OCI-LY7 (cell line): Measurements from ENCODE around the gene GPR42. TPM values are rescaled to one million over a fixed set of nuclear protein-coding genes. Genes with fewer than 3 reads are reported as not detected.

ENCODE experiments used
- BruUV-seq: library from RNA; stranded (reverse); fragments of 400-500 nt; replicated peaks from 2 replicates; lab custom pipeline; 2021; lab: Mats Ljungman, UMichigan
- CTCF ChIA-PET: fragments of 300-600 bp; sonication (Branson Sonifier 250); formaldehyde crosslinking; loops from one replicate; lab custom pipeline; 2022; ENCODE audit warnings: antibody characterized with exemption; ENCODE audit not compliant: unreplicated experiment; lab: Charles Lee
- POLR2A ChIA-PET: fragments of 300-600 bp; sonication (Branson Sonifier 250); formaldehyde crosslinking; loops from one replicate; lab custom pipeline; 2022; ENCODE audit warnings: antibody characterized with exemption; lab: Charles Lee
- DNase-seq: peaks from one replicate; pipeline ENCODE4 v3.0.0-alpha.2; 2015; ENCODE audit warnings: low spot score
- H2AFZ ChIP-seq: fragments of 200-600 bp; sonication (generic), shearing (Covaris generic); 2 replicates; pipeline ENCODE4 v1.6.1; 2014; ENCODE audit warnings: mild to moderate bottlenecking, antibody characterized with exemption, low read length, moderate library complexity
- H3K27ac ChIP-seq: fragments of 200-600 bp; sonication (generic); 2 replicates; pipeline ENCODE4 v1.5.1; 2014; ENCODE audit warnings: mixed run types, low read depth, mild to moderate bottlenecking, moderate library complexity, low read length, inconsistent platforms; ENCODE audit not compliant: poor library complexity, severe bottlenecking
- H3K36me3 ChIP-seq: fragments of 200-600 bp; sonication (generic); 2 replicates; pipeline ENCODE4 v1.6.1; 2014; ENCODE audit warnings: mild to moderate bottlenecking, antibody characterized with exemption, low read length, moderate library complexity, mixed read lengths; ENCODE audit not compliant: insufficient read depth
- H3K4me1 ChIP-seq: fragments of 200-600 bp; sonication (generic); 2 replicates; pipeline ENCODE4 v1.5.1; 2014; ENCODE audit warnings: mild to moderate bottlenecking, low read length; ENCODE audit not compliant: insufficient read depth, poor library complexity, severe bottlenecking
- H3K4me2 ChIP-seq: fragments of 200-600 bp; sonication (generic); 2 replicates; pipeline ENCODE4 v1.6.1; 2014; ENCODE audit warnings: mild to moderate bottlenecking, low read length
- H3K4me3 ChIP-seq: fragments of 200-600 bp; sonication (generic); 2 replicates; pipeline ENCODE4 v1.5.1; 2014; ENCODE audit warnings: mild to moderate bottlenecking, low read depth, low read length; ENCODE audit not compliant: poor library complexity, severe bottlenecking
- H3K79me2 ChIP-seq: fragments of 200-600 bp; sonication (generic); 2 replicates; pipeline ENCODE4 v1.6.1; 2016; ENCODE audit warnings: low read depth, mild to moderate bottlenecking, low read length, moderate library complexity, mixed read lengths; ENCODE audit not compliant: insufficient read depth
- H3K9me2 ChIP-seq: fragments of 200-600 bp; sonication (generic); 2 replicates; pipeline ENCODE4 v1.6.1; 2016; ENCODE audit warnings: mild to moderate bottlenecking, low read length, mixed read lengths; ENCODE audit not compliant: insufficient read depth
- H3K9me3 ChIP-seq: fragments of 200-600 bp; sonication (generic); 2 replicates; pipeline ENCODE4 v1.6.1; 2014; ENCODE audit warnings: mild to moderate bottlenecking, mixed run types, low read length, mixed read lengths
- H4K20me1 ChIP-seq: fragments of 200-600 bp; sonication (generic); 2 replicates; pipeline ENCODE4 v1.6.1; 2014; ENCODE audit warnings: mild to moderate bottlenecking, antibody characterized with exemption, low read length, moderate library complexity, mixed read lengths; ENCODE audit not compliant: insufficient read depth
- CTCF ChIP-seq: fragments of 200-600 bp; sonication (generic); conservative IDR thresholded peaks from 2 replicates; pipeline ENCODE4 v1.5.1; 2014; ENCODE audit warnings: mild to moderate bottlenecking, antibody characterized with exemption, low read length, moderate library complexity, mixed read lengths
- EZH2phosphoT487 ChIP-seq: fragments of 200-600 bp; sonication (generic); IDR thresholded peaks from 2 replicates; pipeline ENCODE4 v1.6.1; 2018; ENCODE audit warnings: low read depth, borderline replicate concordance, mild to moderate bottlenecking, mixed run types, antibody characterized with exemption, low read length, moderate library complexity, mixed read lengths
- intact Hi-C: fragments of 100-400 bp; cut with micrococcal nuclease; formaldehyde crosslinking; loops from one replicate; pipeline ENCODE4 v1.10.0; 2022; ENCODE audit not compliant: unreplicated experiment
- total RNA-seq, 2 experiments: library from RNA; depleted of rRNA in 1 of 2; stranded (reverse); fragments of >200 nt in 1 of 2; shearing (Covaris generic) in 1 of 2; gene quantifications; 2 replicates each; pipeline ENCODE4 v1.2.3, GENCODE V29; 2014 to 2022

GPR42 gene
- total RNA-seq, 2 experiments from 2014 or later: 0.06 TPM; not detected in 1

- no peaks in the 10 kb centered on the region for H3K9me2 ChIP-seq
- no peaks in the 10 kb centered on the region for H4K20me1 ChIP-seq
- H3K27ac ChIP-seq: no peak overlapping the region
- BruUV-seq: no TSS peak
- H3K9me3 ChIP-seq: no peaks in the 10 kb centered on the region
- no peak overlapping the region for H3K4me2 ChIP-seq
- no peak for DNase-seq
- TF ChIP-seq EZH2phosphoT487: no peak
- no peak for TF ChIP-seq CTCF
- H2AFZ ChIP-seq: no peak overlapping the region
- H3K36me3 ChIP-seq: no peaks in the 10 kb centered on the region
- POLR2A ChIA-PET: no interaction called here
- CTCF ChIA-PET: no interaction called here
- H3K4me3 ChIP-seq: no peak overlapping the region
- intact Hi-C loops: no loop called here
- no peaks in the 10 kb centered on the region for H3K4me1 ChIP-seq
- H3K79me2 ChIP-seq: no peaks in the 10 kb centered on the region
These were observed 27.7 kb downstream of the GPR42 start for GRCh38 chr19:35398570-35398969.

- H3K9me2 ChIP-seq: no peaks in the 10 kb centered on the region
- no peak overlapping the region for H2AFZ ChIP-seq
- H4K20me1 ChIP-seq: no peaks in the 10 kb centered on the region
- H3K79me2 ChIP-seq: no peaks in the 10 kb centered on the region
- no peaks in the 10 kb centered on the region for H3K9me3 ChIP-seq
- TF ChIP-seq CTCF: no peak
- TF ChIP-seq EZH2phosphoT487: no peak
- no peak overlapping the region for H3K4me2 ChIP-seq
- ChIA-PET CTCF (no interaction called here), POLR2A (no interaction called here)
- H3K4me1 ChIP-seq: no peaks in the 10 kb centered on the region
- no TSS peak for BruUV-seq
- intact Hi-C loops: no loop called here
- no peak for DNase-seq
- no peaks in the 10 kb centered on the region for H3K36me3 ChIP-seq
- H3K27ac ChIP-seq: no peak overlapping the region
- no peak overlapping the region for H3K4me3 ChIP-seq
These were observed 28.4 kb downstream of the GPR42 start for GRCh38 chr19:35399231-35399630.

GRCh38 chr19:35399948-35400772 lies 29.3 kb downstream of the GPR42 start:
- CTCF ChIA-PET: no interaction called here

More at GRCh38 chr19:35399948-35400772, 29.3 kb downstream of the GPR42 start:
- Histone ChIP-seq H3K4me2 (no peak overlapping the region), H3K36me3 (no peaks in the 10 kb centered on the region), H3K79me2 (no peaks in the 10 kb centered on the region), H3K9me3 (no peaks in the 10 kb centered on the region), H3K4me3 (no peak overlapping the region), H4K20me1 (no peaks in the 10 kb centered on the region), H3K4me1 (no peaks in the 10 kb centered on the region), H2AFZ (no peak overlapping the region), H3K9me2 (no peaks in the 10 kb centered on the region), H3K27ac (no peak overlapping the region)
- no peak for DNase-seq
- no TSS peak for BruUV-seq
- POLR2A ChIA-PET: no interaction called here
- no peak for TF ChIP-seq CTCF
- TF ChIP-seq EZH2phosphoT487: no peak
- intact Hi-C loops: no loop called here
